Esophagus muscularis mucosa (tissue), 4 donors: ENCODE data around the gene DOCK1. TPM values are rescaled to one million over a fixed set of nuclear protein-coding genes. Genes with fewer than 3 reads are reported as not detected.

Source experiments
- total RNA-seq, 4 donors: library from RNA; depleted of rRNA; stranded (reverse); fragments of >200 nt; gene quantifications; one replicate each; pipeline versions ENCODE4 v1.1.0 to v1.2.1, GENCODE V29; 2016

The DOCK1 gene
- total RNA-seq, 4 donors from 2014 or later, result 41.4 to 60.3 (median 55.3) TPM

Other genes with a start within 250 kb of the DOCK1 start
- under 1 TPM in 1 of 4 donors, not detected in 3; 0.06 TPM for gene C10orf90, start 234.7 kb upstream of the DOCK1 start, total RNA-seq